ENCODE data around the gene CHL1.

Gene CHL1

DNA sequence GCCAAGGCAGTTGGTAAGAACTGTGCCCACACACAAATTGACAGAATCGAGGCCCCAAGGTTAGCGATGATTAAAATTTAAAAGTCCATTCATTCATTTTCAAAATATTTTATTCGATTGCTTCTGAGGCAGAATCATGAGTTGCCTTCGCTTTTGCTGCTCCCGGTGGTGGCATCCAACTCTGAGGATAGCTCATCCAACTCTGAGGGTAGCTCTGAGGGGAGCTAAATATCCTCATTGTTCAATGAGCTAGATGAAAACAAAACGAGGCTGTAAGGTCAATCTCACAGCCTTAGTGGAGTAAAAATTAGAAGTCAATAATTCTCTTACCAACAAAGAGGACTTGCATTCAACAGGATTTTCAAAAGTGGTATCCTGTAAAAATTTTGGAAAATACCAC is 897 bp upstream of the CHL1 start:
- H3K4me1 ChIP-seq (ENCODE audit: control insufficient read depth, insufficient read depth, low read length), result peaks cover 12% of the 10 kb centered on the region
- no peak overlapping the region for H3K4me2 ChIP-seq (ENCODE audit: low read length)
- peaks cover 45% of the 10 kb centered on the region for H3K27me3 ChIP-seq (ENCODE audit: control insufficient read depth, insufficient read depth, low read length)
- H3K36me3 ChIP-seq (ENCODE audit: insufficient read depth, low read length), result no peaks in the 10 kb centered on the region
- H3K9me3 ChIP-seq (replicated peaks; ENCODE audit: low read length), result no peaks in the 10 kb centered on the region
- H3K9ac ChIP-seq (ENCODE audit: low read depth, low read length), result no peak overlapping the region
- no peak overlapping the region for H3K4me3 ChIP-seq (ENCODE audit: low read length)

DNA sequence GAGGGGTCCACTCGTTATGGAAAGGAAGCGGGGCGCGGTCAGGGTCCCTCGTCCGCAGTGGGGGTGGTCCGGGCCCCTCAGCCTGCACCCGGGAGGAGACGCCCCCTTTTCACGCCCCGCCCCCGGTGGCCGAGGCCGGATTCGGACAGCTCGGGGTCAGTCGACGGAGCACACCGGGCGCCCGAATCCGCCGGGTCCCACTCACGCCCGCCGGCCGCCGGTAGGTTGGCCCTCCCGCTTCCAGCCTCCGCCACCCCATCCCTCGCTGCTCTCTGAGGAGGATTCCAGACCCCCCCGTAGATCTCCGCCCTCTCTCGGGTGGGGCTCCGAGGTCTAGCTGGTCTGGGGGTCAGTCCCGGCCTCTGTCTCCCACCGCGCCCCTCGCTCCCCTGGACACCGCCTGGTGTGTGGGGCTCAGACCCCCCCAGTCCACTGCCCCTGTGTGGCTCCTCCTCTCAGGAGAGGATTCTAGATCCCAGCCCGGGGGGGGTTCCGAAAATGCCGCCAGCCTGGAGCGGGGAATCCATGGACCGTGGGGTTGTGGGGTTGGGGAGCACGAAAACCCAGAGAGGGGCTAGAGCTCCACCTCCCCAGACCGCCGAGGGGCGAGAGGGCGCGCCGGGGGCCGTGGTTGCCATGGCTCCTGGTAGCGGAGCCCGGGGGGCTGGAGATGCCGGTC is 725 bp downstream of the CHL1 start:
- Histone ChIP-seq H3K4me1 (ENCODE audit: control insufficient read depth, insufficient read depth, low read length) (peaks cover 12% of the 10 kb centered on the region), H3K9me3 (replicated peaks; ENCODE audit: low read length) (no peaks in the 10 kb centered on the region), H3K27me3 (ENCODE audit: control insufficient read depth, insufficient read depth, low read length) (peaks cover 55% of the 10 kb centered on the region), H3K4me3 (ENCODE audit: low read length) (peak overlapping the region; percentile 59), H3K36me3 (ENCODE audit: insufficient read depth, low read length) (no peaks in the 10 kb centered on the region), H3K9ac (ENCODE audit: low read depth, low read length) (peak overlapping the region; percentile 26), H3K4me2 (ENCODE audit: low read length) (peak overlapping the region; percentile 72)

DNA sequence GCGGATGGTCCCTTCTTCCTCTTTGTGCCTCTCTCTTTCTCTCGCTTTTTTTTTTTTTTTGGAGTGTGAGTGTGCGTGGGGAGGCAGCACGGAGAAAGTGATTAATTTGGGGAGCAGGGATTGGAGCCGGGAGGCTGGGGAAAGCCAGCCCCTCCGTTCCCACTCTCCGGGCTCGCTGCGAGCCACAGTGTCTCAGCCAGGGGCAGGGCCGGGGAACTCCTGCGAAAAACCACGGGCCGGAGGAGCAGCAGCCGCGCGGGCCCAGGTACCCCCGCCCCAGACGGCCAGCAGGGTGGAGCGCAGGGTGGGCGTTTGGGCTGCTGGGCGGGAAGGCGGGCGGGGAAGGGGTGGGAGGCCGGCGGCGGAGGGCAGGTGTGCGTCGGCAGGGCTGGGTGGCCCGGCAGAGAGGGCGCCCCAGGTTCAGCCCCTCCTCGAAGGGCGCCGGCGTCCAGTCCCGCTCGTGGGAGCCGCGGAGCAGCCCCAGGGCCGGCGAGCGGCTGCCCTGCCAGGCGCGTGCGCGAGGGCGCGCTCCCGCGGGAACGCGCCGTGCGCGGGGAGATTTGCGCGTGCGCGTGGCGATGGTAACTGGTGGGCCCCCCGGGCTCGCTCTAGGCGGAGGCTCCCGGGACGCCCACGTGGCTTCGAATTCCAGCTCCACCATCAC is 1.4 kb downstream of the CHL1 start:
- Histone ChIP-seq H3K27me3 (ENCODE audit: control insufficient read depth, insufficient read depth, low read length) (peaks cover 55% of the 10 kb centered on the region), H3K9ac (ENCODE audit: low read depth, low read length) (peak overlapping the region; percentile 26)

DNA sequence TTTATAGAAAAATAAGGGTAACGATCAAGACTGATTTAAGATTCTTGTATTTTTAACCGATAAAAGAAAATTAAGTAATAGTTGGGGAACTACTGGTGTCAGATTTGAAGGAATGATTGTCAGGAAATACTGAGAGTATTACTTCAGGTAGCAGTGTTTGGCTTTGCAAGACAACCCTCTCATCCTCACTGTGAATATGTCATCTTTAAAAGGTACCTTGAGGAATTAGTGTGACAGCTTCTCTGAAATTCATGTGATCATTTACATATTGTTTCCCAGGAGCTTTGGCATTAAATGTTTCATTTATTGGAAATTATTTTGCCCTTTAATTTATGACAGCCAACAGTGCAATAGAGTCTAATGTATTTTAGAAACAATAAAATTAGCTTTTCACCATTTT is 3.3 kb downstream of the CHL1 start:
- peaks cover 12% of the 10 kb centered on the region for H3K4me1 ChIP-seq (ENCODE audit: control insufficient read depth, insufficient read depth, low read length)
- no peak overlapping the region for H3K9ac ChIP-seq (ENCODE audit: low read depth, low read length)
- no peak overlapping the region for H3K4me3 ChIP-seq (ENCODE audit: low read length)
- H3K36me3 ChIP-seq (ENCODE audit: insufficient read depth, low read length), result no peaks in the 10 kb centered on the region
- no peak overlapping the region for H3K4me2 ChIP-seq (ENCODE audit: low read length)
- no peaks in the 10 kb centered on the region for H3K9me3 ChIP-seq (replicated peaks; ENCODE audit: low read length)
- peaks cover 46% of the 10 kb centered on the region for H3K27me3 ChIP-seq (ENCODE audit: control insufficient read depth, insufficient read depth, low read length)

More for the DNA sequence above, 1.4 kb downstream of the CHL1 start:
- no peaks in the 10 kb centered on the region for H3K36me3 ChIP-seq (ENCODE audit: insufficient read depth, low read length)
- no peaks in the 10 kb centered on the region for H3K9me3 ChIP-seq (replicated peaks; ENCODE audit: low read length)
- peak overlapping the region; percentile 59 for H3K4me3 ChIP-seq (ENCODE audit: low read length)
- peaks cover 12% of the 10 kb centered on the region for H3K4me1 ChIP-seq (ENCODE audit: control insufficient read depth, insufficient read depth, low read length)
- peak overlapping the region; percentile 72 for H3K4me2 ChIP-seq (ENCODE audit: low read length)

DNA sequence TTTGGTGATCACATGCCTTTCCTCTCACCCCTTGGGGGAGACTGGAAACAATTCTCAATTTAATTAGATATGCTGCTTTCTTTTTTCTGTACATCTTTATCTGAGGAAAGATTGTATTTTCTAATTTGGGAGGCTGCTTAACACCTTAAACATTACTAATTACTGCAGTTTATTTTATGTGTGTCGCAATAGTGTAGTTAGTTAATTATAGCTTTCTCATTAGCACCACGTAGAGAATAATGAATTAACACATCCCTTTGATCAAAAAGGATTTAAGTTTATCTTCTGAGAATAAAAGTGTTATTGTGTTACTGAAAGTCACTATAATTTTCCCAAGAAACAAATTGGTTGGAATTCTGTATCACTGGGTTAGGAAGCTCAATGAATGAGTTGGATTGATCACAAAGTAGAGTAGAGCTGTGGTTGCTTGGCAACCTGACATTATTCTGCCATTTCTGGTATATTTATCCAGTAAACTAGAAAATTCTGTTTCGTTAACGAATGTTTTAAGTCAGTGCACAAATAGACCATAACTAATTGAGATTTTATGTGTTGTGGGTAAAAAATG is 4.3 kb downstream of the CHL1 start:
- Histone ChIP-seq H3K4me2 (ENCODE audit: low read length) (no peak overlapping the region), H3K4me3 (ENCODE audit: low read length) (no peak overlapping the region), H3K27me3 (ENCODE audit: control insufficient read depth, insufficient read depth, low read length) (peaks cover 37% of the 10 kb centered on the region), H3K4me1 (ENCODE audit: control insufficient read depth, insufficient read depth, low read length) (peaks cover 12% of the 10 kb centered on the region), H3K9me3 (replicated peaks; ENCODE audit: low read length) (no peaks in the 10 kb centered on the region), H3K9ac (ENCODE audit: low read depth, low read length) (no peak overlapping the region), H3K36me3 (ENCODE audit: insufficient read depth, low read length) (no peaks in the 10 kb centered on the region)

DNA sequence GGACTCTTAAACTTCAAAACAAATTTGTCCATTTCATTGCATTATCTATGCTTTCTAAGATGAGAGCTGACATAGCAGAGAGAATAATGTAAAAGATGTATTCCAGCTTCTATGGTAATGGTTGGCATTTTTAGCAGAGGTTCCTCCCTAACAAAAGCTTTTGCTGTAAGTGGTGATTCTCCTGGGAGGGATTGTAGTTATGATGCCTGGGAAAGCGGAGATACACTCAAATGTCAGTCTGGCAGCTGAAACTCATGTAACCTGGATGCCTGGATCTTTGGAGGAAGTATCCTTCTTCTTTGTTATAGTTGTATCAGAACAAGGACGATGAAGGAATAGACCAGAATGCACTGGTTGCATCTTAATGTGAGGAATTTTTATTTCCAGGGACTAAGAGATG is 7.5 kb downstream of the CHL1 start:
- H3K36me3 ChIP-seq (ENCODE audit: insufficient read depth, low read length), result no peaks in the 10 kb centered on the region
- no peaks in the 10 kb centered on the region for H3K4me1 ChIP-seq (ENCODE audit: control insufficient read depth, insufficient read depth, low read length)
- H3K4me2 ChIP-seq (ENCODE audit: low read length), result no peak overlapping the region
- H3K9me3 ChIP-seq (replicated peaks; ENCODE audit: low read length), result no peaks in the 10 kb centered on the region
- peaks cover 13% of the 10 kb centered on the region for H3K27me3 ChIP-seq (ENCODE audit: control insufficient read depth, insufficient read depth, low read length)
- no peak overlapping the region for H3K4me3 ChIP-seq (ENCODE audit: low read length)
- no peak overlapping the region for H3K9ac ChIP-seq (ENCODE audit: low read depth, low read length)

DNA sequence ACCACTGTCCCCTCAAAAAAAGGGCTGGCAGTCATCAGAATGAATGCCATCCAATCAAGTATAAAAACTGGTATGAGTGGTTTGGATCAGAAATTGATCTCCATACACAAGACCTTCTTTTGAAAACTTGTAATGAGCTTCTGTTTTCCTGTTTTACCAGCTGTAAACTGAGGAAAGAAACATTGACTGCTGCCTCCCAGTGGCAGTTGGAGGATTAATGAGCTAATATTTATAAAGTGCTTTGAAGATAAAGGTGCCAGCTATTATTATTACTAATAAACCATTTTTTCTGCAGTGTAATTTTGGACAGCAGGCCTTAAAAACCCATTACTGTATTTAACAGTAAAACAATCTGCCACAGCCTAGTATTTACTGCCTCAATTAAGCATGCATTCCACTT is 11.4 kb downstream of the CHL1 start:
- no peak overlapping the region for H3K4me2 ChIP-seq (ENCODE audit: low read length)
- no peak overlapping the region for H3K4me3 ChIP-seq (ENCODE audit: low read length)
- H3K9ac ChIP-seq (ENCODE audit: low read depth, low read length), result no peak overlapping the region
- H3K36me3 ChIP-seq (ENCODE audit: insufficient read depth, low read length), result no peaks in the 10 kb centered on the region
- H3K4me1 ChIP-seq (ENCODE audit: control insufficient read depth, insufficient read depth, low read length), result no peaks in the 10 kb centered on the region
- no peaks in the 10 kb centered on the region for H3K27me3 ChIP-seq (ENCODE audit: control insufficient read depth, insufficient read depth, low read length)
- H3K9me3 ChIP-seq (replicated peaks; ENCODE audit: low read length), result no peaks in the 10 kb centered on the region

DNA sequence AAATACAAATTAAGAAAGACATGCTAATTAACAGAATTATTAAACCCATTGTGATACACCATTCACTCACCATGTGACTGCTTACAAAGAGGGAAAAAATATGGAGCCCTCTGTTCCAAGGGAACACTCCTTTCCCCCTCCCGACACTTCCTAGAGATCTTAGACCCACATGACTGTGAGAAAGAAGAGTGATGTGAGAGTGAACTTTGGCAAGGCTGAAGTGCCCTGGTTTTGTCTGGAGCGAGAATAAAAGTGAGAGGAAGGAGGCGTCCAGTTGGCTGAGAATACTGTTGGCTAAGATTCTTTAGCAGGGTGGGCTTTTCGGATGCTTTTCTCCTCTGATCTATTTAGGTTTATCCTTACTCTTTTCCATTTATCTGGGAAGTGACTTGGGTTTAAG is 14.1 kb downstream of the CHL1 start:
- no peak overlapping the region for H3K9ac ChIP-seq (ENCODE audit: low read depth, low read length)
- no peak overlapping the region for H3K4me2 ChIP-seq (ENCODE audit: low read length)
- H3K36me3 ChIP-seq (ENCODE audit: insufficient read depth, low read length), result no peaks in the 10 kb centered on the region
- H3K9me3 ChIP-seq (replicated peaks; ENCODE audit: low read length), result no peaks in the 10 kb centered on the region
- H3K27me3 ChIP-seq (ENCODE audit: control insufficient read depth, insufficient read depth, low read length), result no peaks in the 10 kb centered on the region
- H3K4me3 ChIP-seq (ENCODE audit: low read length), result no peak overlapping the region
- no peaks in the 10 kb centered on the region for H3K4me1 ChIP-seq (ENCODE audit: control insufficient read depth, insufficient read depth, low read length)

DNA sequence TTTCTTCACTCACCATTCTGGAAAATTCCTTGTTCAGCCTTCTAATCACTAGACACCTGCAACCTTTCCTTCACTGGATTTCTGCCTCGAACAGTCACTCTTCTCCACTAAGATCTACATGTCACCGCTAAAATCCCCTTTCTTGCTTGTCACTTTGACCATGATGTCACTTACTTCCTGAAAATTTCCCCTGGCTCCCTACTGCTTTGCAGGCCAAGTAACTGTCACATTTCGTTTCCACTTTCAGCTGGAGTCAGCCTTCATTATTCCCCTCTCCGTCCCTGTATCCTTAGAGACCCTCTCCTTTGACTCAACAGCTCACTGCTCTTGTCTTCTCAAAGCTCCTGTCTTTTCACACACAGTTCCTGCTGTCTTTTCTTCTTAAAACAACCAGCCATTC is 15.9 kb downstream of the CHL1 start:
- Histone ChIP-seq H3K9ac (ENCODE audit: low read depth, low read length) (no peak overlapping the region), H3K4me3 (ENCODE audit: low read length) (no peak overlapping the region), H3K9me3 (replicated peaks; ENCODE audit: low read length) (no peaks in the 10 kb centered on the region), H3K4me1 (ENCODE audit: control insufficient read depth, insufficient read depth, low read length) (no peaks in the 10 kb centered on the region), H3K27me3 (ENCODE audit: control insufficient read depth, insufficient read depth, low read length) (no peaks in the 10 kb centered on the region), H3K4me2 (ENCODE audit: low read length) (no peak overlapping the region), H3K36me3 (ENCODE audit: insufficient read depth, low read length) (no peaks in the 10 kb centered on the region)

DNA sequence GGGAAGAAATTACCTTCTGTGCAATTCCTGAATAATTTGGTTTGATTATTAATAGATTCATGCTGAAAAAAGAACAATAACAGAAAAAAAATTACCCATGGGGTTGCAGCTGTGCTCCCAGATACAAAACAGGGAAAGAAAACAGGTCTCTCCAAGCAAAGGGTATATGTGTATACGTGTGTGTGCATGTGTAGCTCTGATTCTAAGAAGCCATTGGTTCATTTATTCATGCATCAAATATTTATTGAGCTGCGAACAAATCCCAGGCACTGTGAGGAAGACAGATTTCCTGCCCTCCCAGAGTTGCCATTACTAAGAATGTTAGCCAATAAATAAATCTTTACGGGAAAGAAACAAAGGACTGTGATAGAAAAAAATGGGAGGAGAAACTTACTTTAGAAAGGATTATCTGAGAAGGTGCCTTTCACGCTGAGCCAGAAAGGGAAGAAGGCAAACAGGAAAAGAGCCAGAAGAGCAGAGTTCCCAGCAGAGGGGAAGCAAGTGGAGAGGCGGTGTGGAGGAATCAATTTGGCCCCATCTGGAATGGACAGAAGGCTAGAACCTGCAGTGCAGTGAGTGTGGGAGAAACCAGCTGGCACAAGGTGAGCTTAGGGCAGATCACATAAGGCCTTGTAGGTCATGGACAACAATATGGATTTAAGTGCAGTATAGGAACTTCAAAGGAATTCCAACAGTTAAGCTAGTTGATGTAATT is 20.7 kb downstream of the CHL1 start:
- Histone ChIP-seq H3K4me2 (ENCODE audit: low read length) (no peak overlapping the region), H3K4me3 (ENCODE audit: low read length) (no peak overlapping the region), H3K9ac (ENCODE audit: low read depth, low read length) (no peak overlapping the region)

DNA sequence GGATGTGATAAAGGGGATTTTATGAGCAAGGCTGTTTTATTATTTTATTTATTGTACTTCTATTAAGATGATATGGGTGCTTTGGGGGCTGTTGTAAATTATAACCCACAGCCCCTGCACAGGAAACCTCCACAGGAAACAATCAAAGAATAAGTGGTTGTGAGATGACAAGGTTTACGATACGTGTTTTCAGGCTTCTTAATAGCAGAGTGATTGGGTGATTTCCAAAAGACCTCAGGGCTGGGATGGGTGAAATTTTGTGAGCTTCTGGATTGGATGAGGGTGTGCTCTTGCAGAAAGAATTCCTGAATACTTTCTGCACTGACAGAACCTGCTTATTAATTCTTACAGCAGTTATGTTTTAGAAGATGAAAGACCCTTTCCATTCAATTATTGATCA is 21.4 kb downstream of the CHL1 start:
- H3K4me3 ChIP-seq (ENCODE audit: low read length), result no peak overlapping the region
- H3K4me1 ChIP-seq (ENCODE audit: control insufficient read depth, insufficient read depth, low read length), result no peaks in the 10 kb centered on the region
- H3K36me3 ChIP-seq (ENCODE audit: insufficient read depth, low read length), result no peaks in the 10 kb centered on the region
- no peaks in the 10 kb centered on the region for H3K9me3 ChIP-seq (replicated peaks; ENCODE audit: low read length)
- no peak overlapping the region for H3K4me2 ChIP-seq (ENCODE audit: low read length)
- H3K27me3 ChIP-seq (ENCODE audit: control insufficient read depth, insufficient read depth, low read length), result no peaks in the 10 kb centered on the region
- H3K9ac ChIP-seq (ENCODE audit: low read depth, low read length), result no peak overlapping the region

More for the DNA sequence above, 20.7 kb downstream of the CHL1 start:
- no peaks in the 10 kb centered on the region for H3K27me3 ChIP-seq (ENCODE audit: control insufficient read depth, insufficient read depth, low read length)
- H3K36me3 ChIP-seq (ENCODE audit: insufficient read depth, low read length), result no peaks in the 10 kb centered on the region
- no peaks in the 10 kb centered on the region for H3K9me3 ChIP-seq (replicated peaks; ENCODE audit: low read length)
- no peaks in the 10 kb centered on the region for H3K4me1 ChIP-seq (ENCODE audit: control insufficient read depth, insufficient read depth, low read length)
